Nephron (organoid): ENCODE results near the gene ZNF385C.

Experiments
- H3K27ac Mint-ChIP-seq, 3 experiments: 2 replicates each; pipeline ENCODE4 v1.8.0; 2020; ENCODE audit warnings: mixed read lengths in 3 of 3, mild to moderate bottlenecking in 2 of 3, moderate library complexity in 1 of 3
- H3K27me3 Mint-ChIP-seq: 2 replicates; pipeline ENCODE4 v1.8.0; 2021; ENCODE audit warnings: low read depth, mild to moderate bottlenecking, moderate library complexity, mixed read lengths
- H3K36me3 Mint-ChIP-seq: 2 replicates; pipeline ENCODE4 v1.8.0; 2020; ENCODE audit warnings: low read depth, mixed read lengths
- H3K4me1 Mint-ChIP-seq: 2 replicates; pipeline ENCODE4 v1.8.0; 2020; ENCODE audit warnings: mixed read lengths
- H3K4me3 Mint-ChIP-seq, 3 experiments: 2 replicates each; pipeline ENCODE4 v1.8.0; 2020; ENCODE audit warnings: mild to moderate bottlenecking in 3 of 3, mixed read lengths in 3 of 3, moderate library complexity in 2 of 3
- H3K9me3 Mint-ChIP-seq: 2 replicates; pipeline ENCODE4 v1.8.0; 2020; ENCODE audit warnings: mixed read lengths
- CTCF ChIP-seq, 3 experiments: fragments of 200-600 bp; sonication (generic); IDR thresholded peaks; one replicate each; pipeline ENCODE4 v1.5.0; 2021; ENCODE audit warnings: antibody characterized with exemption in 3 of 3; ENCODE audit not compliant: unreplicated experiment in 3 of 3

ZNF385C gene

GRCh38 chr17:42001729-42002128 is 96.5 kb downstream of the ZNF385C start:
- Mint-ChIP-seq H3K9me3 (no peaks in the 10 kb centered on the region), H3K4me3 (no peak overlapping the region), H3K27me3 (no peaks in the 10 kb centered on the region), H3K27ac (no peak overlapping the region), H3K4me1 (no peaks in the 10 kb centered on the region), H3K36me3 (peaks cover 46% of the 10 kb centered on the region)
- TF ChIP-seq CTCF (IDR thresholded peaks at IDR 0.05; ENCODE audit: unreplicated experiment in 3 of 3): no peak

- H3K36me3 Mint-ChIP-seq: peaks cover 57% of the 10 kb centered on the region
Observed at GRCh38 chr17:42000413-42001133, 97.7 kb downstream of the ZNF385C start.

GRCh38 chr17:41998497-41998896 is 99.8 kb downstream of the ZNF385C start:
- no peaks in the 10 kb centered on the region for H3K27me3 Mint-ChIP-seq
- H3K27ac Mint-ChIP-seq: no peak overlapping the region
- H3K4me1 Mint-ChIP-seq: no peaks in the 10 kb centered on the region
- H3K36me3 Mint-ChIP-seq: peaks cover 69% of the 10 kb centered on the region
- no peak for TF ChIP-seq CTCF (IDR thresholded peaks at IDR 0.05; ENCODE audit: unreplicated experiment in 3 of 3)
- H3K9me3 Mint-ChIP-seq: no peaks in the 10 kb centered on the region
- H3K4me3 Mint-ChIP-seq: no peak overlapping the region

More at GRCh38 chr17:42000413-42001133, 97.7 kb downstream of the ZNF385C start:
- H3K9me3 Mint-ChIP-seq: no peaks in the 10 kb centered on the region
- TF ChIP-seq CTCF (IDR thresholded peaks at IDR 0.05; ENCODE audit: unreplicated experiment in 3 of 3): no peak
- no peaks in the 10 kb centered on the region for H3K4me1 Mint-ChIP-seq
- H3K27me3 Mint-ChIP-seq: no peaks in the 10 kb centered on the region
- H3K4me3 Mint-ChIP-seq: no peak overlapping the region
- no peak overlapping the region for H3K27ac Mint-ChIP-seq

- no peak for TF ChIP-seq CTCF (IDR thresholded peaks at IDR 0.05; ENCODE audit: unreplicated experiment in 3 of 3)
- Mint-ChIP-seq H3K9me3 (no peaks in the 10 kb centered on the region), H3K4me3 (no peak overlapping the region), H3K27ac (no peak overlapping the region), H3K36me3 (peaks cover 67% of the 10 kb centered on the region), H3K4me1 (peaks cover 8% of the 10 kb centered on the region), H3K27me3 (no peaks in the 10 kb centered on the region)
Observed at GRCh38 chr17:41996855-41997164, 101.5 kb downstream of the ZNF385C start.

- Mint-ChIP-seq H3K27ac (peak overlapping the region; percentile 74 to 92 (median 89)), H3K9me3 (no peaks in the 10 kb centered on the region), H3K36me3 (peaks cover 79% of the 10 kb centered on the region), H3K4me3 (no peak overlapping the region), H3K4me1 (peaks cover 23% of the 10 kb centered on the region), H3K27me3 (no peaks in the 10 kb centered on the region)
- TF ChIP-seq CTCF (IDR thresholded peaks at IDR 0.05; ENCODE audit: unreplicated experiment in 3 of 3): no peak
Observed at GRCh38 chr17:41992576-41992975, 105.7 kb downstream of the ZNF385C start.
